Osteocyte (in vitro differentiated cells): ENCODE data around the gene LUZP4. TPM values are rescaled to one million over a fixed set of nuclear protein-coding genes. Genes with fewer than 3 reads are reported as not detected.

Experiments
- DNase-seq: peaks from one replicate; pipeline ENCODE4 v3.0.0; 2021; ENCODE audit warnings: mixed read lengths; ENCODE audit not compliant: unreplicated experiment; ENCODE audit errors: extremely low spot score
- H3K27ac Mint-ChIP-seq: one replicate; pipeline ENCODE4 v1.8.0; 2021; ENCODE audit warnings: mild to moderate bottlenecking, mixed read lengths; ENCODE audit not compliant: unreplicated experiment
- H3K27me3 Mint-ChIP-seq: one replicate; pipeline ENCODE4 v1.8.0; 2021; ENCODE audit warnings: mixed read lengths; ENCODE audit not compliant: unreplicated experiment
- H3K36me3 Mint-ChIP-seq: one replicate; pipeline ENCODE4 v1.8.0; 2021; ENCODE audit warnings: mixed read lengths; ENCODE audit not compliant: unreplicated experiment
- H3K4me1 Mint-ChIP-seq: one replicate; pipeline ENCODE4 v1.8.0; 2021; ENCODE audit warnings: mixed read lengths; ENCODE audit not compliant: unreplicated experiment
- H3K4me3 Mint-ChIP-seq: one replicate; pipeline ENCODE4 v1.8.0; 2021; ENCODE audit warnings: mild to moderate bottlenecking, moderate library complexity, mixed read lengths; ENCODE audit not compliant: unreplicated experiment
- H3K9me3 Mint-ChIP-seq: one replicate; pipeline ENCODE4 v1.8.0; 2021; ENCODE audit warnings: mixed read lengths; ENCODE audit not compliant: unreplicated experiment
- total RNA-seq: library from RNA; stranded (reverse); gene quantifications from 2 replicates; pipeline ENCODE4 v1.2.1, GENCODE V29; 2021
- TF ChIP-seq, protein P1 (sequence below): fragments of 200-600 bp; sonication (generic); IDR thresholded peaks from 2 replicates; pipeline ENCODE4 v1.5.0; 2021; ENCODE audit warnings: antibody characterized with exemption, mild to moderate bottlenecking, moderate library complexity

LUZP4 gene
- total RNA-seq, 1 donor from 2014 or later, result not detected

DNA sequence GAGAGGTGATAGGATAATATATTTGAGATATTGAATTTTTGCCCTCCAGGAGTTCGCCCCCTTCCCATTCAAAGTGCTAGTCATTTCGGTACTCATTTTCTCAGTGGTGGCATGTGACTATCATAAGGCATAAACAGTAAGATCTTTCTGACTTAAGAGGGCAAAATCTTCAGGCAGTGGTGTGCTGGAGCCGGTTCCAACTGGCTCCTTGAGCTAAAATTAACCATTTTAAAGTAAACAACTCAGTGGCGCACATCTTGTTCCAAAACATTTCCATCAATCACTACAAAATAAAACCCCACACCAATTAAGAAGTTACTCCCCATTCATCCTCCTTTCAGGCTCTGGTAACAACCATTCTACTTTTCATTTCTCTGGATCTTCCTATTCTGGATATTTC is 43.3 kb downstream of the LUZP4 start:
- peaks cover 4% of the 10 kb centered on the region for H3K9me3 Mint-ChIP-seq
- peaks cover 30% of the 10 kb centered on the region for H3K4me1 Mint-ChIP-seq
- H3K27ac Mint-ChIP-seq, result peak overlapping the region; percentile 62
- TF ChIP-seq, protein P1, sequence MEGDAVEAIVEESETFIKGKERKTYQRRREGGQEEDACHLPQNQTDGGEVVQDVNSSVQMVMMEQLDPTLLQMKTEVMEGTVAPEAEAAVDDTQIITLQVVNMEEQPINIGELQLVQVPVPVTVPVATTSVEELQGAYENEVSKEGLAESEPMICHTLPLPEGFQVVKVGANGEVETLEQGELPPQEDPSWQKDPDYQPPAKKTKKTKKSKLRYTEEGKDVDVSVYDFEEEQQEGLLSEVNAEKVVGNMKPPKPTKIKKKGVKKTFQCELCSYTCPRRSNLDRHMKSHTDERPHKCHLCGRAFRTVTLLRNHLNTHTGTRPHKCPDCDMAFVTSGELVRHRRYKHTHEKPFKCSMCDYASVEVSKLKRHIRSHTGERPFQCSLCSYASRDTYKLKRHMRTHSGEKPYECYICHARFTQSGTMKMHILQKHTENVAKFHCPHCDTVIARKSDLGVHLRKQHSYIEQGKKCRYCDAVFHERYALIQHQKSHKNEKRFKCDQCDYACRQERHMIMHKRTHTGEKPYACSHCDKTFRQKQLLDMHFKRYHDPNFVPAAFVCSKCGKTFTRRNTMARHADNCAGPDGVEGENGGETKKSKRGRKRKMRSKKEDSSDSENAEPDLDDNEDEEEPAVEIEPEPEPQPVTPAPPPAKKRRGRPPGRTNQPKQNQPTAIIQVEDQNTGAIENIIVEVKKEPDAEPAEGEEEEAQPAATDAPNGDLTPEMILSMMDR, result no peak
- H3K27me3 Mint-ChIP-seq, result no peaks in the 10 kb centered on the region
- no peaks in the 10 kb centered on the region for H3K36me3 Mint-ChIP-seq
- no peak for DNase-seq
- H3K4me3 Mint-ChIP-seq, result no peak overlapping the region

DNA sequence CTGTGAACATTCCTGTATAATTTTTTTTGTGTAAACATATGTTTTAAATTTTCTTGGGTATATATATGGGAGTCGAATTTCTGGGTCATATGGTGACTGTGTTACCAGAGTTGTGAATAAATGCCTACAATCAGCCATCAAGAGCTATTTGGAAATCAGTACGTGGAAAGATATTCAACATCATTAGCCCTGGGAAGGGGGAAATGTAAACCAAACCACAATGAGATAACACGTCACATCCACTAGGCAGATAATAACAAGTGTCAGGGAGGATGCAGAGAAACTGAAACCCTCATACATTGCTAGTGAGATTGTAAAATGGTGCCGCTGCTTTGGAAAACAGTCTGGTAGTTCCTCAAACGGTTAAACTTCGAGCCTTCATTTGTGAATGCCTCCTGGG is 43.9 kb downstream of the LUZP4 start:
- Mint-ChIP-seq H3K27ac (peak overlapping the region; percentile 62), H3K27me3 (no peaks in the 10 kb centered on the region), H3K9me3 (peaks cover 4% of the 10 kb centered on the region), H3K4me3 (no peak overlapping the region), H3K4me1 (peaks cover 30% of the 10 kb centered on the region), H3K36me3 (no peaks in the 10 kb centered on the region)
- DNase-seq, result no peak
- TF ChIP-seq, protein P1, result no peak

GRCh38 chrX:115337491-115338144 is 48.1 kb downstream of the LUZP4 start:
- Mint-ChIP-seq H3K36me3 (no peaks in the 10 kb centered on the region), H3K9me3 (peaks cover 4% of the 10 kb centered on the region), H3K4me1 (peaks cover 32% of the 10 kb centered on the region), H3K4me3 (no peak overlapping the region), H3K27ac (no peak overlapping the region), H3K27me3 (no peaks in the 10 kb centered on the region)
- no peak for DNase-seq
- TF ChIP-seq, protein P1, result no peak

GRCh38 chrX:115339441-115340025 is 50.0 kb downstream of the LUZP4 start:
- TF ChIP-seq, protein P1, result no peak
- peak overlapping the region; percentile 27 for H3K27ac Mint-ChIP-seq

DNA sequence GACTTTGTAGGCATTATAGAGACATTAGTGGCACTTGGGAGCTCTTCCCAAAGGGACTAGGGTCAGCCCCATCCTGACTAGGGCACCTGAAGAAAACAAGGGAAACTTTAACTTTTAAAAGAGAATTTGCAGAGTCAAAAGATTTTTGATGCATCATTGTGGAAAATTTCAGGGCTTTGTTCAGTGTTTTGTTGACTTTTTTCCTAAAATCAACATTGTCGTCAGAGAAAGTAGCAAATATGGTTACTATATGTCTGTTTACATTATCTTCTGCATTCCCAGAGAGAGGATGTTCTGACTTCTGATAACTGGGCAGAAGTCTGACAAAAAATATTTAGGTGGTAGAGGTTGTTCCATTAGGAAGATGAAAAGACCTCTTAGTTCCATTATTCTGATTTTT is 51.9 kb downstream of the LUZP4 start:
- Mint-ChIP-seq H3K4me1 (peaks cover 42% of the 10 kb centered on the region), H3K36me3 (no peaks in the 10 kb centered on the region), H3K4me3 (peak overlapping the region; percentile 24), H3K9me3 (no peaks in the 10 kb centered on the region), H3K27ac (peak overlapping the region; percentile 89), H3K27me3 (no peaks in the 10 kb centered on the region)
- DNase-seq, result no peak
- TF ChIP-seq, protein P1, result no peak

More at GRCh38 chrX:115339441-115340025, 50.0 kb downstream of the LUZP4 start:
- Mint-ChIP-seq H3K36me3 (no peaks in the 10 kb centered on the region), H3K4me3 (no peak overlapping the region), H3K4me1 (peaks cover 24% of the 10 kb centered on the region), H3K27me3 (no peaks in the 10 kb centered on the region), H3K9me3 (no peaks in the 10 kb centered on the region)
- no peak for DNase-seq
